ENCODE measurements around the gene ZBTB45.

Gene ZBTB45

GRCh38 chr19:58554494-58555368 lies 35.1 kb upstream of the ZBTB45 start, which contains the start of gene CHMP2A:
Gene CHMP2A, minus strand, starts transcription at chr19:58555105. Its CDS starts 893 bp downstream, at chr19:58554212.
- peak; percentile 98 to 99 (median 99) for DNase-seq

- no peak for DNase-seq
Observed at GRCh38 chr19:58553799-58554493, 34.3 kb upstream of the ZBTB45 start.

- DNase-seq, result no peak
Observed at GRCh38 chr19:58552655-58553054, 33.0 kb upstream of the ZBTB45 start.

GRCh38 chr19:58551577-58552471 lies 32.2 kb upstream of the ZBTB45 start:
- no peak for DNase-seq

GRCh38 chr19:58551123-58551497 lies 31.5 kb upstream of the ZBTB45 start:
- no peak for DNase-seq

GRCh38 chr19:58550362-58551122 lies 30.9 kb upstream of the ZBTB45 start:
- no peak for DNase-seq

GRCh38 chr19:58549664-58550361 lies 30.2 kb upstream of the ZBTB45 start:
- no peak for DNase-seq

GRCh38 chr19:58548859-58549663 lies 29.5 kb upstream of the ZBTB45 start:
- no peak for DNase-seq

- DNase-seq, result peak in 1 of 3 donors; percentile 1
Observed at GRCh38 chr19:58547323-58548312, 28.0 kb upstream of the ZBTB45 start.

- peak in 1 of 3 donors; percentile 17 for DNase-seq
Observed at GRCh38 chr19:58546019-58546530, 26.5 kb upstream of the ZBTB45 start.

- DNase-seq, result peak in 1 of 3 donors; percentile 17
Observed at GRCh38 chr19:58545286-58546018, 25.8 kb upstream of the ZBTB45 start.

- DNase-seq, result peak; percentile 76 to 94 (median 85)
Observed at GRCh38 chr19:58544591-58545285, 25.1 kb upstream of the ZBTB45 start.

- peak; percentile 99 for DNase-seq
Observed at GRCh38 chr19:58543826-58544590, 24.4 kb upstream of the ZBTB45 start, which contains the start of gene TRIM28. Gene TRIM28, plus strand, starts transcription at chr19:58544064. Its CDS starts 694 bp downstream, at chr19:58544758.

- peak; percentile 61 to 78 (median 72) for DNase-seq
Observed at GRCh38 chr19:58542641-58543372, 23.2 kb upstream of the ZBTB45 start.

GRCh38 chr19:58539169-58539559 lies 19.6 kb upstream of the ZBTB45 start:
- peak in 1 of 3 donors; percentile 23 for DNase-seq
